ENCODE results near the gene ZC2HC1B. TPM values are rescaled to one million over a fixed set of nuclear protein-coding genes. Genes with fewer than 3 reads are reported as not detected.
A peak's percentile ranks its signal among the peaks of the same experiment; 100 is the strongest.

The ZC2HC1B gene
- total and polyA plus RNA-seq, 9 of the 15 experiments (the other 6 are each of a cell fraction or from before 2014, with no cell fraction given), result not detected

DNA sequence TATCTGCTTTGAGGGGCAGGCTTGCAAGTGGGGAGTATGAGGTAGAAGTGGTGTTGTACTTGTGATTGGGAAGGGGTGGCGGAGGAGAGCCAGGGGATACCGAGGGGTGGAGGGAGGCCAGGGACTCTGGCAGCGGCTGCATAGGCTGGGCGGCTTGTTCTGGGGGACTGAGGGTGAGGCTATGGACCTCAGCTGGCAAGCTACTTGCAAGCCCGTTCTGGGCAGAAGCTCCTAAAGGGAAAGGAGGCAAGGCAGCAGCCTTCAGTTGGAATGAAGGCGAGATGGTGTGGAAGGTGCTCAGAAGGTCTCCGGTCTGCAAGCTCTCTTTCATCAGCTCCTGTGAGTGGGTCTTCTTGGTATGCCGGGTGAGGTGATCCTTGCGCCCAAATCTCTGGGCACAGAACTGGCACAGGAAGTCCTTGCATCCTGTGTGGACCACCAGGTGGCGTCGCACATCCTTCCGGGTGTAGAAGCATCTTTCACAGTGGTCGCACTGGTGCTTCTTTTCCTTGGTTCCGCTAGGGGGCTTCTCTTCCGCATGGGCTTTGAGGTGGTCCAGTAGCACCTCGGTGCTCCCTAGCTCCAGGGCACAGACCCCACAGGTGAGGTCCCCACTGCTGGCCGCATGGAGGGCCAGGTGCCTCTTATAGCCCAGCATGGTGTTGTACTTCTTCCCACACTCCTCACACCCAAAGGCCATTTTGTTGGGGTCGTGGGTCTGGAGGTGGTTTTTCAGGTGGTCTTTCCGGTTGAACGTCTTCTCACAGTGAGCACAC lies 77.8 kb downstream of the ZC2HC1B start (continued):
- TF ChIP-seq, protein P1, sequence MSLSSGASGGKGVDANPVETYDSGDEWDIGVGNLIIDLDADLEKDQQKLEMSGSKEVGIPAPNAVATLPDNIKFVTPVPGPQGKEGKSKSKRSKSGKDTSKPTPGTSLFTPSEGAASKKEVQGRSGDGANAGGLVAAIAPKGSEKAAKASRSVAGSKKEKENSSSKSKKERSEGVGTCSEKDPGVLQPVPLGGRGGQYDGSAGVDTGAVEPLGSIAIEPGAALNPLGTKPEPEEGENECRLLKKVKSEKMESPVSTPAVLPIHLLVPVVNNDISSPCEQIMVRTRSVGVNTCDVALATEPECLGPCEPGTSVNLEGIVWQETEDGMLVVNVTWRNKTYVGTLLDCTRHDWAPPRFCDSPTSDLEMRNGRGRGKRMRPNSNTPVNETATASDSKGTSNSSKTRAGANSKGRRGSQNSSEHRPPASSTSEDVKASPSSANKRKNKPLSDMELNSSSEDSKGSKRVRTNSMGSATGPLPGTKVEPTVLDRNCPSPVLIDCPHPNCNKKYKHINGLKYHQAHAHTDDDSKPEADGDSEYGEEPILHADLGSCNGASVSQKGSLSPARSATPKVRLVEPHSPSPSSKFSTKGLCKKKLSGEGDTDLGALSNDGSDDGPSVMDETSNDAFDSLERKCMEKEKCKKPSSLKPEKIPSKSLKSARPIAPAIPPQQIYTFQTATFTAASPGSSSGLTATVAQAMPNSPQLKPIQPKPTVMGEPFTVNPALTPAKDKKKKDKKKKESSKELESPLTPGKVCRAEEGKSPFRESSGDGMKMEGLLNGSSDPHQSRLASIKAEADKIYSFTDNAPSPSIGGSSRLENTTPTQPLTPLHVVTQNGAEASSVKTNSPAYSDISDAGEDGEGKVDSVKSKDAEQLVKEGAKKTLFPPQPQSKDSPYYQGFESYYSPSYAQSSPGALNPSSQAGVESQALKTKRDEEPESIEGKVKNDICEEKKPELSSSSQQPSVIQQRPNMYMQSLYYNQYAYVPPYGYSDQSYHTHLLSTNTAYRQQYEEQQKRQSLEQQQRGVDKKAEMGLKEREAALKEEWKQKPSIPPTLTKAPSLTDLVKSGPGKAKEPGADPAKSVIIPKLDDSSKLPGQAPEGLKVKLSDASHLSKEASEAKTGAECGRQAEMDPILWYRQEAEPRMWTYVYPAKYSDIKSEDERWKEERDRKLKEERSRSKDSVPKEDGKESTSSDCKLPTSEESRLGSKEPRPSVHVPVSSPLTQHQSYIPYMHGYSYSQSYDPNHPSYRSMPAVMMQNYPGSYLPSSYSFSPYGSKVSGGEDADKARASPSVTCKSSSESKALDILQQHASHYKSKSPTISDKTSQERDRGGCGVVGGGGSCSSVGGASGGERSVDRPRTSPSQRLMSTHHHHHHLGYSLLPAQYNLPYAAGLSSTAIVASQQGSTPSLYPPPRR (CRISPR knock-in tag; IDR thresholded peaks at IDR 0.05; ENCODE audit: borderline replicate concordance), result no peak
- no peak for TF ChIP-seq SMARCC2 (IDR thresholded peaks at IDR 0.05; ENCODE audit: low read depth)
- no peak for TF ChIP-seq TAL1 (IDR thresholded peaks at IDR 0.05)
- no peak for TF ChIP-seq TBP (optimal IDR thresholded peaks at IDR 0.05; ENCODE audit: low read depth, low read length)
- no peak for TF ChIP-seq MTA1 (IDR thresholded peaks at IDR 0.05; ENCODE audit: borderline replicate concordance)
- no peak for TF ChIP-seq ZNF174 (CRISPR knock-in tag; IDR thresholded peaks at IDR 0.05)
- no peak for TF ChIP-seq ZNF133 (CRISPR knock-in tag; IDR thresholded peaks at IDR 0.05)
- no peak for TF ChIP-seq POLR2B (IDR thresholded peaks at IDR 0.05; ENCODE audit: low read depth, partially characterized antibody)
- TF ChIP-seq MAFF (IDR thresholded peaks at IDR 0.05; ENCODE audit: low read length), result no peak
- TF ChIP-seq CBX3 (IDR thresholded peaks at IDR 0.05; ENCODE audit: borderline replicate concordance in 1 of 2, low read length in 2 of 2), result peak in 1 of 2 experiments; percentile 77; a peak in 1 of 3 replicates
- TF ChIP-seq SMAD3 (CRISPR knock-in tag; conservative IDR thresholded peaks at IDR 0.05), result no peak
- TF ChIP-seq EP300 (IDR thresholded peaks at IDR 0.05; ENCODE audit: low read length), result 0 out of 2 replicates have a peak, but pooled peaks have one; percentile 17
- TF ChIP-seq MAFG (tag; conservative IDR thresholded peaks at IDR 0.05), result no peak
- no peak for TF ChIP-seq ZBTB8A (IDR thresholded peaks at IDR 0.05; ENCODE audit: partially characterized antibody)
- TF ChIP-seq ETV5 (CRISPR knock-in tag; IDR thresholded peaks at IDR 0.05; ENCODE audit: low read depth), result peak; percentile 83; the same call in 1 of the 2 replicates
- no peak for TF ChIP-seq SNRNP70 (optimal IDR thresholded peaks at IDR 0.05; ENCODE audit: low read depth, low read length)
- no peak for TF ChIP-seq ZZZ3 (IDR thresholded peaks at IDR 0.05)
- no peak for TF ChIP-seq CBX8 (IDR thresholded peaks at IDR 0.05; ENCODE audit: borderline replicate concordance, extremely low read depth, low read depth, low read length, poor library complexity, severe bottlenecking)
- no peak for TF ChIP-seq ZNF24 (IDR thresholded peaks at IDR 0.05)
- TF ChIP-seq TOE1 (IDR thresholded peaks at IDR 0.05; ENCODE audit: borderline replicate concordance), result no peak
- no peak for TF ChIP-seq TOE1 (CRISPR knock-in tag; IDR thresholded peaks at IDR 0.05; ENCODE audit: borderline replicate concordance, low read depth)
- peak; percentile 81 for TF ChIP-seq CTBP1 (IDR thresholded peaks at IDR 0.05; ENCODE audit: borderline replicate concordance)
- TF ChIP-seq, protein P2, sequence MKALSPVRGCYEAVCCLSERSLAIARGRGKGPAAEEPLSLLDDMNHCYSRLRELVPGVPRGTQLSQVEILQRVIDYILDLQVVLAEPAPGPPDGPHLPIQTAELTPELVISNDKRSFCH (CRISPR knock-in tag; IDR thresholded peaks at IDR 0.05), result no peak
- TF ChIP-seq, protein P2 (tag; IDR thresholded peaks at IDR 0.05), result no peak
- no peak for TF ChIP-seq ZNF76 (CRISPR knock-in tag; IDR thresholded peaks at IDR 0.05; ENCODE audit: borderline replicate concordance)
- peak; percentile 85 for TF ChIP-seq ELF1 (tag; IDR thresholded peaks at IDR 0.05)

Data from K562 (cell line).